GM12878 (cell line): ENCODE results near the gene SF3B2. TPM values are rescaled to one million over a fixed set of nuclear protein-coding genes. Genes with fewer than 3 reads are reported as not detected.

ENCODE experiments used
- ASH2L ChIP-seq: fragments of 300-600, 200-600 bp; sonication (generic); IDR thresholded peaks from 2 replicates; pipeline ENCODE4 v1.6.1; 2017; ENCODE audit warnings: low read depth, mild to moderate bottlenecking, borderline replicate concordance
- CEBPB ChIP-seq, 2 experiments: fragments of 150-350 bp in 1 of 2; IDR thresholded peaks; 2 replicates each; pipeline ENCODE4 v1.6.1; 2012 to 2014; ENCODE audit warnings: low read depth in 2 of 2, low read length in 2 of 2, borderline replicate concordance in 1 of 2, inconsistent platforms in 1 of 2
- CREM ChIP-seq: IDR thresholded peaks from 2 replicates; pipeline ENCODE4 v1.6.1; 2014; ENCODE audit warnings: antibody characterized with exemption, low read depth
- CUX1 ChIP-seq: IDR thresholded peaks from 2 replicates; pipeline ENCODE4 v1.6.1; 2012; ENCODE audit warnings: improper control_type of control experiment, low read depth, low read length; ENCODE audit not compliant: insufficient replicate concordance
- E4F1 ChIP-seq: fragments of 450-650 bp; IDR thresholded peaks from 2 replicates; pipeline ENCODE4 v1.6.1; 2018; ENCODE audit warnings: borderline replicate concordance, mild to moderate bottlenecking; ENCODE audit not compliant: partially characterized antibody
- EED ChIP-seq: sonication (generic); IDR thresholded peaks from 2 replicates; pipeline ENCODE4 v1.6.1; 2016; ENCODE audit warnings: antibody characterized with exemption, low read depth
- EGR1 ChIP-seq, 2 experiments: IDR thresholded peaks; 1 replicate in 1 of 2; 2 replicates in 1 of 2; pipeline ENCODE4 v1.6.1; 2011 to 2012; ENCODE audit warnings: low read depth in 2 of 2, low read length in 2 of 2, borderline replicate concordance in 1 of 2, mild to moderate bottlenecking in 1 of 2, moderate library complexity in 1 of 2
- EP300 ChIP-seq, 2 experiments: fragments of 150-350 bp in 1 of 2; IDR thresholded peaks; 2 replicates each; pipeline ENCODE4 v1.6.1; 2011 to 2012; ENCODE audit warnings: low read depth in 2 of 2, low read length in 2 of 2, borderline replicate concordance in 1 of 2, improper control_type of control experiment in 1 of 2, inconsistent platforms in 1 of 2; ENCODE audit not compliant: control insufficient read depth in 1 of 2
- FOXM1 ChIP-seq: IDR thresholded peaks from 2 replicates; pipeline ENCODE4 v1.6.1; 2012; ENCODE audit warnings: low read depth, mild to moderate bottlenecking, inconsistent platforms, low read length, moderate library complexity
- IKZF2 ChIP-seq, 2 experiments: fragments of 450-650 bp; IDR thresholded peaks; 2 replicates each; pipeline ENCODE4 v1.6.1; 2017; ENCODE audit warnings: mild to moderate bottlenecking in 2 of 2, moderate library complexity in 2 of 2
- JUNB ChIP-seq: IDR thresholded peaks from 2 replicates; pipeline ENCODE4 v1.6.1; 2016; ENCODE audit warnings: antibody characterized with exemption, mild to moderate bottlenecking
- JUND ChIP-seq: IDR thresholded peaks from 2 replicates; pipeline ENCODE4 v1.6.1; 2012; ENCODE audit warnings: low read depth, mild to moderate bottlenecking, low read length, improper control_type of control experiment, moderate library complexity
- MYC ChIP-seq: IDR thresholded peaks from 2 replicates; pipeline ENCODE4 v1.6.1; 2011; ENCODE audit warnings: mild to moderate bottlenecking, low read length, moderate library complexity, inconsistent platforms; ENCODE audit not compliant: insufficient read depth, insufficient replicate concordance, insufficient read length, severe bottlenecking
- NBN ChIP-seq: fragments of 450-650 bp; IDR thresholded peaks from 2 replicates; pipeline ENCODE4 v1.6.1; 2016
- POLR2AphosphoS2 ChIP-seq: IDR thresholded peaks from 2 replicates; pipeline ENCODE4 v1.6.1; 2011; ENCODE audit warnings: low read depth, mild to moderate bottlenecking, low read length, improper control_type of control experiment, moderate library complexity
- POLR2AphosphoS5 ChIP-seq: IDR thresholded peaks from 2 replicates; pipeline ENCODE4 v1.6.1; 2011; ENCODE audit warnings: mild to moderate bottlenecking, low read length, inconsistent platforms
- POU2F2 ChIP-seq: IDR thresholded peaks from 3 replicates; pipeline ENCODE4 v1.6.1; 2011; ENCODE audit warnings: low read depth, mild to moderate bottlenecking, low read length, borderline replicate concordance
- SMARCA5 ChIP-seq: fragments of 450-650 bp; IDR thresholded peaks from 2 replicates; pipeline ENCODE4 v1.6.1; 2017; ENCODE audit warnings: mild to moderate bottlenecking
- TAF1 ChIP-seq: IDR thresholded peaks from 2 replicates; pipeline ENCODE4 v1.6.1; 2011; ENCODE audit warnings: mild to moderate bottlenecking, low read depth, low read length, borderline replicate concordance
- YBX1 ChIP-seq: fragments of 450-650 bp; IDR thresholded peaks from 2 replicates; pipeline ENCODE4 v1.6.1; 2016; ENCODE audit warnings: antibody characterized with exemption
- ZNF384 ChIP-seq: IDR thresholded peaks from 2 replicates; pipeline ENCODE4 v1.6.1; 2012; ENCODE audit warnings: low read depth, mild to moderate bottlenecking, low read length, improper control_type of control experiment, borderline replicate concordance
- ZSCAN29 ChIP-seq: fragments of 450-650 bp; IDR thresholded peaks from 2 replicates; pipeline ENCODE4 v1.6.1; 2017; ENCODE audit warnings: mild to moderate bottlenecking, moderate library complexity
- polyA plus RNA-seq, 11 experiments: library from polyadenylated mRNA; depleted of rRNA in 4 of 11; unstranded in 6 of 11; stranded (reverse) in 5 of 11; fragments of >200 nt; fragmentation: Nextera tagmentation in 4 of 11; fragmentation: Illumina TruSeq in 1 of 11; extraction: Ambion mirVana in 4 of 11; extraction: Trizol in 1 of 11; gene quantifications; 1 replicate in 1 of 11; 2 replicates in 10 of 11; pipeline versions ENCODE4 v1.2.1 to v1.2.3, GENCODE V29; 2011 to 2016; ENCODE audit warnings: inconsistent platforms in 2 of 11, missing spikeins in 2 of 11, low read depth in 1 of 11
- total RNA-seq, 4 experiments: library from RNA; depleted of rRNA in 3 of 4; stranded (reverse); fragments of >200 nt in 3 of 4; fragmentation: Illumina TruSeq in 1 of 4; extraction: Trizol in 1 of 4; gene quantifications; 2 replicates each; pipeline versions ENCODE4 v1.2.1 to v1.2.3, GENCODE V29; 2013 to 2021

SF3B2 gene
- total and polyA plus RNA-seq, 10 of the 15 experiments (the other 5 are each of a cell fraction or from before 2014, with no cell fraction given) = 56.3 to 245 (median 144) TPM

- TF ChIP-seq E4F1 (no peak), EGR1 (IDR thresholded peaks at IDR 0.05; ENCODE audit: borderline replicate concordance in 1 of 2, low read depth in 2 of 2, low read length in 2 of 2) (no peak), CEBPB (IDR thresholded peaks at IDR 0.05; ENCODE audit: borderline replicate concordance in 1 of 2, low read depth in 2 of 2, low read length in 2 of 2) (no peak), EP300 (IDR thresholded peaks at IDR 0.05; ENCODE audit: borderline replicate concordance in 1 of 2, control insufficient read depth in 1 of 2, low read depth in 2 of 2, low read length in 2 of 2) (no peak), YBX1 (no peak), JUND (no peak), CREM (no peak), ASH2L (no peak), JUNB (no peak), CUX1 (no peak), SMARCA5 (no peak), IKZF2 (IDR thresholded peaks at IDR 0.05) (0 out of 4 replicates have a peak, but pooled peaks have one; percentile 10 to 20), POLR2AphosphoS5 (peak; percentile 62), POLR2AphosphoS2 (no peak), ZNF384 (no peak), POU2F2 (no peak; the same call in 2 of the 3 replicates), TAF1 (0 out of 2 replicates have a peak, but pooled peaks have one; percentile 25), FOXM1 (no peak), ZSCAN29 (no peak), NBN (0 out of 2 replicates have a peak, but pooled peaks have one; percentile 21), MYC (peak; percentile 81), EED (peak; percentile 55; the same call in 1 of the 2 replicates)
These were observed 48.3 kb downstream of the SF3B2 start (continued) for GRCh38 chr11:66100272-66101065.
